HG03025 (cell line): ENCODE results near the gene PTPRN2.
"Not testable (repeated sequence)": the region's sequence is repeated elsewhere in the genome, so short reads cannot be mapped to it uniquely, and the experiment has no call there.

Experiments
- ATAC-seq: cut with Tn5 transposase; IDR thresholded peaks from one replicate; pipeline ENCODE4 v1.9.1; 2021; ENCODE audit warnings: mild to moderate bottlenecking, moderate library complexity; ENCODE audit not compliant: unreplicated experiment, low FRiP score

The PTPRN2 gene

DNA sequence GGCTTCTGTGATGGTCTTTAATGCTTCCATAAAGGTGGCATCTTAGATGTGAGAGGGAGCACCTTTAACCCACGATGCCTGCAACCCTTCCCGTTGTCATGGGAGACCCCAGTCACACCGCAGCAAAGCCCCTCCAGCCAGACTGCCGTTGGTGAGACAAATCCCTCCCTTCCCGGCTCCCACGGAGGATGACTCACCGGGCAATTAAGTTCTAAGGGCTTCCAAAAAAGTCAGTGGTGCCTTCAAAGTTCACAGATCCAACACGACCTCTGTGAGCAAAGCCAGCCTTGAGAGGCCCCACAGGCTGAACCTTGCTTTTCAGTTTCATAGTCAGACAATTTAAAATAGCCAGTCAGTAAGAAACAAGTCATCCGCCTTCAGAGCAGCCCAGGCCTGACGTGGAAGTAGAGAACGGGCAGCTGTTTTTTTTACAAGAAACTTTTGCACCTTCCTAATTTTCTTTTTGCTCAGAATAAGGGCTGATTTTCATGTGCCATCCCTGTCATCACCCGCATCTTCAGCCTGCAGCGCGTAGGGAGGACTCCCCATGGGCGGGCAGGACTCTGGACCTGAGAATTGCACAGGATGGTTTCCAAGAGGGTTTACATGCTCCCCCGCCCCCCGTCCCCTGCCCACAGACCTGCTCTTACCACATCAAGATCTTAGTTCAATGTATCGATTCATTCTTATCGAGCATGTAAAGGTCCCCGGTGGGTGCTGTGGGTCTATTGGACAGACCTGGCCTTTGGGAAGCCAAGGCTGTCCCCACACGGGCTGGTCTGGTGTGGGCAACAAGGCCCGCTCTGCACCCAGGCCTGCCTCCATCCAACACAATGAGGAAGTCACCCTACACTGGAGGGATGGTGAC is 916.9 kb downstream of the PTPRN2 start:
- no peak for ATAC-seq

DNA sequence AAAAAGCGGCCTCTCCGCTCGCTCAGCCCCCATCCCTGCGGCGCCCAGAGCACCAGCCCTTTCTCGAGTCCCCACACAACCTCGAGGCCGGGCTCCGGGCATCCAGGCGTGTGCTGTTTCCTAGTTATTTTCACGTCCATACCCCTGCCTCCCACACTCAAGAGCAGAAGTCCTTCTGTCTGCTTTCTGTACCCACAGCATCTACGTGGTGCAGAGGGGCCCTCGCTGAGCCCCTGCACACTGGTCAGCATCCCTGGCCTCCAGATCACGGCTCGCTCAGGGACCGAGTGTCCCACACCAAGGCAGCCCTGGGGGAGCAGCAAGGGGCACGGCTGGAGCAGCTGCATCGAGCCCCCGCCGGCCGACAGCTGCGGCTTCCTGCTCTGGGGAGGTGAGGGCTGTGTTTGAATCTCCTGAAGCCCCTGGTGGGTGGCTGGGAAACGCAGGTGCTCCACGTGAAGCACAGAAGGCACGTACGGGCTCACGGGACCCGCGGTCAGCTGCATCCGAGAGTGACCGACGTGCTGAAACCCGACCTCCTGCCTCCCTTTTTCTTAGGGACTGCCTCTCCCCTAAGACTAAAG is 917.8 kb downstream of the PTPRN2 start:
- no peak for ATAC-seq

DNA sequence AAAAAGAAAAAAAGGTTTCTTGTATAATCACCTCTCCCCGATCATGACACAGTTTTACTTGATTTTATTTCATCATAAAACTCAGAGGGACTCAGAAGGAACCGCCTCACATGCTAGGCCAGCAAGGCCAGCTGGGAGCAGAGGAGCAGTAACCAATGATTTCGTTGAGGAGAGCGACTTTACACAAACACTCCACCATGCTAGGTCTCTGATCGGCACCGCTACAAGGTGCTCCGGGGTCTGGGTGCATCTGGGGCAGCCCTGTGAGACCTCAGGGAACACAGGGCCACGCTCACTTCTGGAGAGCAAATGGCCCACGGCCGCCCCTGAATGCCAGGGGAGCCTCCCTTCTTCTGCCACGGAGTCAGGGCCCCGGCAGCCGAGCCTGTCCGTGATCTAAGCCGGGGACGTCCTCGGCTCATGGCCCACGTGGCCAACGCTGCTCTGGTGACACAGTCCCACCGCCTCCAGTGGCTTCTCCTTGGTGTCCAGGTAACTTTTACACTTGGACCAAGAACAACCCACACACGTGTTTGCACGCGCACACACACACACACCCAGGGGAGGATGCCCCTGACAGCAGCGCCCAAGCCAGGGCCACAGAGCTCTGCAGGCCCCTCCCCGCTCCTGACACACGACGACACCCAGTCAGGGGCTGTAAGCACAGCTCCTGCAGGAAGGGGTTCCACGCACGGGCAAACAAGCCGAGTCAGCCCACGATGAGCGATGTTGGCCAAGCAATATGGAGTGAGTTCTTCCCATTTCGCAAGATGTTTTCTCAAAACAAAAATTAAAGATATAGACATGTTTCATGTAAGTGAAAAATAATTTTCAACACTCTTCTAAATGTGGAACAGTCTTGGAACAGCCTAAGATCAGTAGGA is 918.5 kb downstream of the PTPRN2 start:
- no peak for ATAC-seq

DNA sequence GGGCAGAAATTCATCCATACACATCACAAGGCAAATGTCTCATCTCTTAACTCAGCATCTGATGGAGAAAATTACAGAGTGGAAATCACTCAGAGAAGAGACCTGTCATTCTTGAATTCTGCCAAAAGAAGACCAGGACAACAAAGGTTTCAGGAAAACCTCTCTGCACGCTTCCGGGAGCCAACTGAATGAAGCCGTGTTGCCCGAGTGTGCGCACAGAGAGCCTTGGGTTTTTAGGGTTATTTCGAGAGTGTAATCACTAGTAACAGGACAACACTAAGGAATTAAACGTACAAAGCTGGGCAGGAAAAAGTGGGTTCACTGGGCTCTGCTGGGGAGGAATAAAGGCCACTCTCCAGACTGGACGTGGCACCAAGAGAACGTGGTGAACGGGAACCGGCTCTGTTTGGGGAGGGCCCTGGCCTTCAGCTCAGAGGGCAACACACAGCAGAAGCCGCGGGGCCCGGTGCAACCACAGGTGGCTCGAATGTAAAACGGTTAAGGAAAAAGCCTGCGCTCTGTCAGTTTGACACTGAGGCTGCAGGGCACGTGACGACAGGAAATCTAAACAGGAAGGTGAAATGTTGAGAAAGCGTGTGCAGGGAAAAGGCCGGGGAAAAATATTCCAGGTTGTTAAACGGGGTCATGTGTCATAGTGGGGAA is 919.3 kb downstream of the PTPRN2 start:
- no peak for ATAC-seq

DNA sequence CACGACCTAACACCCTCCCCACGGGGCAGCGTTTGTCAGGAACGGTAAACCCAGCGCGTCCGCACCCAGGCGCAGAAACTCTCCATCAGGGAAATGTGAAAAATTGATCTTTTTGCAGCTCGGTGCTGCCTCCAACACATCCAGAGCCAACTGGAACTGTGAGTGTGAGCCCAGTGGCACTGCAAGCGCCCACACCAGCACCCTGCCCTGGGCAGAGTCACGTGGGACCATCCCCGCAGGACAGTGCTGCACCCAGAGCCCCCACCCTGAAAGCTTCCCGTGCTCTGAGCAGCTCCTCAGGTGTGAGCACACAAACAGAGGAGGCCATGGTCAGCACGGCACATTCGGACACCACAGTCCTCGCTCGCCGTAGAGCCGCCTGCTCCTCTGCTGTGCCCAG is 919.9 kb downstream of the PTPRN2 start:
- no peak for ATAC-seq

DNA sequence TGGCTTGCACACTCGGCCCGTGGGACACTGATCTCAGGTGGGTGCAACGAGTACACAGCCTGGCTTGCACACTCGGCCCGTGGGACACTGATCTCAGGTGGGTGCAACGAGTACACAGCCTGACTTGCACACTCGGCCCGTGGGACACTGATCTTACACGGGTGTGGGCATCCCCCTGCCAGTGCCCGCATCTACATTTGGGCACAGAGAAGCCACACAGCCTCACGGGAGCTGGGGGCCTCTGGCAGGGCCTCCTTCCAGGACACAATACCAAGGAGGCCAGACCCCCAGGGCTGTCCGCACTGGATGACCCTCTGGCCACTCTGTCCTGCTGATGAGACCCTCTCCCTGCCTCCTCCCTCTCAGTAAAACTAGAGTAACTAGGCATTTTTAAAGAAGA is 920.4 kb downstream of the PTPRN2 start:
- no peak for ATAC-seq

DNA sequence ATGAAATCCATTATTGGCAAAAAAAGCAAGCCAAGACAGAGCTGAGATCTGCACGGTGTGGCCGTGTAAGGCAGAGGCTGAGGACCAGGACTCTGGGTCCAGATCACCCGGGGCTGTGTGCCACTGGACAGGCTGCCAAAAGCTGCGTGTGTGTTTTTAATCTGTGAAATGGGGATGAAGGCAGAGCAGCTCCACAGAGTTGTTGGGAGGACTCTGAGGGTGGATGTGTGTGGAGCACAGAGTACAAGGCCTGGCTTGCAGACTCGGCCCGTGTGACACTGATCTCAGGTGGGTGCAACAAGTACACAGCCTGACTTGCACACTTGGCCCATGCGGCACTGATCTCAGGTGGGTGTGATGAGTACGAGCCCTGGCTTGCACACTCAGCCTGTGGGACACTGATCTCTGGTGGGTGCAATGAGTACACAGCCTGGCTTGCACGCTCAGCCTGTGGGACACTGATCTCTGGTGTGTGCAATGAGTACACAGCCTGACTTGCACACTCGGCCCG is 921.0 kb downstream of the PTPRN2 start:
- ATAC-seq: no peak

DNA sequence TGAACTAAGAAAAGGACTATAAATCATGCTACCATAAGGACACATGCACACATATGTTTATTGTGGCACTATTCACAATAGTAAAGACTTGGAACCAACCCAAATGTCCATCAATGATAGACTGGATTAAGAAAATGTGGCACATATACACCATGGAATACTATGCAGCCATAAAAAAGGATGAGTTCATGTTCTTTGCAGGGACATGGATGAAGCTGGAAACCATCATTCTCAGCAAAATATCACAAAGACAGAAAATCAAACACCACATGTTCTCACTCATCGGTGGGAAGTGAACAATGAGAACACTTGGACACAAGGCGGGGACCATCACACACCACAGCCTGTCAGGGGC is 922.0 kb downstream of the PTPRN2 start:
- ATAC-seq: not testable (repeated sequence)

DNA sequence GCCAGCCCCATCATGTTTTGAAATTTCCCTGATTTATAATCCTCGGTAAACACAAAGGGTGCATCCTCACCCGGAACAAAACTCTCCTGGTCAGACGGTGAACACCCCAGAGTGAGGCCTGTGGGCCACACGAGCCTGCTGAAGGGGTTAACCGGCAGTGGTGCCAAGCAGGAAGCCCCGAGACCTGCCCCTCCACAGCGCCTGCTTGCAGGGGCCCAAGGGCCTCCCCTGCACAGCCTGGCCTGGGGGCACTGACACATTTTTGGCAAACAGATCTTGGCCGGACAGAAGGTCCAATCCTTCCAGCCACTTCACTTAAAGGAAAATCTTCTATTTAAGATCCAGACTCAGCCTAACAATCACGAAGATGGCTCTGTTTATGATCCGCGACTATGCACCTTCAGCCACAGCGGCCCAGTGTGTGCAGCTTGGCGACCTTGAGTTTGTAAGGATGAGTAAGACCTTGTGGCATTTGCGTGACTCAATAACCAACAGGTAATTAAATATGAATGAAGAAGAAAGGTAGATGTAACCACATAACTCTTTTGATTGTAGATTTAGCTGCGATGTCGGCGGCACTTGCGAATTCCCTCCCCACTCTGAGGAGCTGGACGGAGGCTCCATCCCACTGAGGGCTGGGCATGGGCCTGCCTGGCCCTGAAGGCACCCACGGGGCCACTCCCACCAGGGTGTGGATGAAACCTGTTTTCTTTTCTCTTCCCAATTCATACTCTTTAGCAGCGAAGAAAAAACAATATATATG is 922.6 kb downstream of the PTPRN2 start:
- no peak for ATAC-seq

DNA sequence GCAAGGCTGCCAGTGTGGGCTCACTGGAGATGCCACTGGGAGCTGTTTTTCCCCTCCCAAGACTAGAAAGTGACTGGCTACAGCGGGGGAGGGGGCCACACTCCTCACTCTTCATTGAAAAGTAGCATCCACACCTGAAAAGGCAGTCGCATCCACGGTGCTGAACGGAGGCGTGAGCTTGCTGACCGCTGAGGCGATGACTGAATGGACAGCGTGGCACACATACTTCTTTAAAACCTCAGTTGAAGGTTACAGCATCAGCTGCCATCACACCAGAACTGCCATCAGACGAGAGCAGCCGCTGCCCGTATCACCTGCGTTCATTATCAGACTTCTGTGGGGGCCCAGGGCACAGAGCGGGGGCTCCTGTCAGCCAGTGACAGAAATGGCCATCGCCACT is 923.6 kb downstream of the PTPRN2 start:
- ATAC-seq: no peak

DNA sequence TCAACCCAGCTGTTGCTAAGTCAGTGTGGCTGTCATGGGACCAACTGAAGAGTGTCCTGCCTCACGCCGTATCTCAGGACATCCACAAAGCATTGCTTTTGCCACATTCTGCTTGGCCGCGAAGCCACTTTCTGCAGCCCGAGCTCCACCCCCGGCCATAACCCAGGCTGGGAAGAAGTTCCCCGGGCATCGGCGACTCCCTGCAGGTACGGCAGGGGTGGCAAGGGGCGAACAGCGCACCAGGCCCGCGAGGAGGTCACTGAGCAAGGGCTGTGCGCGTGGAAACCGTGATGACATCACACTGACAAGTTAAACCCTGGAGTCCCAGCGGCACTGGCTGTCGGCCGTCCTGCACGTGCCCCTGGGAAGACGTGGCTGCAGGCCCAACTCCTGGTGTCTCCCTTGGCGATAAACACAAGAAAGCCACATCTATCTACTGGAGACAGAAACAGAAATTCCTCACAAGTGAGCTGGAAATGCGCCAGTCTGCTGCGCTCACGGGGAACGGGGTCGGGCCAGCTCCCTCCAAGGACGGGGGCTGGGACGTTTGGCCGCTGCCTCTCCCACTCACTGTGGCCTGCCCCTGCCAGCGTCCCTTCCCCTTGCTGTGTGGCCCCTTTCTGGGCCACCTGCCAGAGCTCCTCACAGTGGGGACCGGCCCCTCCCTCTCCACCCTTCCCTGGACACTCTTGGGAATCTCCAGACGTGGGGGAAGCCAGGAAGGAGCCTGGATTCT is 924.5 kb downstream of the PTPRN2 start:
- ATAC-seq: no peak

DNA sequence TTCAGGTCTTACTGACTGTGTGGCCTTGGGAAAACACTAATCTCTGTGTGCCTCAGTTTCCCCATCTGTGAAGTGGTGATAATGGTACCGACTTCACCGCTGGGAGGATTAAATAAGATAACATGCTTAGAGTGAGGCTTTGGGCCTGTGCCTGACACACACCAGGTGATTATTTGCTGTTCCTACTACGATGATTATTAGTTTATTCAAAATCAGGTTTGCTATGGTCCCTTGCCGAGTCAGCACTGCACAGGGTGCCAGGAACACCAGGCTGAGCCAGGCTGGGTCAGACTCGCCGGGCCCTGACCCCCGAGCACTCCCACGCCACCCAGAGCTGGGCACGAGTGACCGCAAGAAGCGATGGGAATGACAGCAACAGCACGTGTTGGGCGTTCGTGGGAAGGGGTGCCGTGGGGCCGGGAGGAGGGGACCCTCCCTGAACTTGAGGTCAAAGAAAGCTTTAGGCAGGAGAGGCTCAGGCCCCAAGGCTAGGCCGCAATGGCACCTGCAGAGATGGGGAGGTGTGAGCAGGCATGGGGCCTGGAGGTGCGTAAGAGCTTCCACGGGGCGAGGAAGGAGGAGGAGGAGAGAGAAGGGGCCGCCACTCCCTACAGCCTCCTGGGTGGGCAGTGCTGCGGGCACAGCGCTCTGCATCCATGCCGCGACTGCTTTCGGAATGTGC is 925.4 kb downstream of the PTPRN2 start:
- no peak for ATAC-seq

DNA sequence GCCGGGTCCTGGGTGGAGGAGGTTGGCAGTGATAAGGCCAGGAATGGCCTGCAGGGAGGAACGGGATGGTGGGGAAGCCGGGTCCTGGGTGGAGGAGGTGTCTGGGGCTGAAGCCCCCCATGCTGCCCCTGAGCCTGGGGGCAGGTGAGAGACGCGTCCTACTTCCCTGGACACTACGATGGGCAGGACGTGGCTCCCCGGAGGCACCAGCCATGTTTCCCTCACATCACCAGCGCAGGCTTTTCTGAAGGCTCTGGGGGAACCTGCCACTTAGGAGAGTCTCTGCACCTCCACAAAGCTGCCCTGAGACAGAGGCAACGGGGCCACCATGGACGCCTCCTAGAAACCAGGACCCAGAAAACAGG is 926.0 kb downstream of the PTPRN2 start:
- no peak for ATAC-seq

DNA sequence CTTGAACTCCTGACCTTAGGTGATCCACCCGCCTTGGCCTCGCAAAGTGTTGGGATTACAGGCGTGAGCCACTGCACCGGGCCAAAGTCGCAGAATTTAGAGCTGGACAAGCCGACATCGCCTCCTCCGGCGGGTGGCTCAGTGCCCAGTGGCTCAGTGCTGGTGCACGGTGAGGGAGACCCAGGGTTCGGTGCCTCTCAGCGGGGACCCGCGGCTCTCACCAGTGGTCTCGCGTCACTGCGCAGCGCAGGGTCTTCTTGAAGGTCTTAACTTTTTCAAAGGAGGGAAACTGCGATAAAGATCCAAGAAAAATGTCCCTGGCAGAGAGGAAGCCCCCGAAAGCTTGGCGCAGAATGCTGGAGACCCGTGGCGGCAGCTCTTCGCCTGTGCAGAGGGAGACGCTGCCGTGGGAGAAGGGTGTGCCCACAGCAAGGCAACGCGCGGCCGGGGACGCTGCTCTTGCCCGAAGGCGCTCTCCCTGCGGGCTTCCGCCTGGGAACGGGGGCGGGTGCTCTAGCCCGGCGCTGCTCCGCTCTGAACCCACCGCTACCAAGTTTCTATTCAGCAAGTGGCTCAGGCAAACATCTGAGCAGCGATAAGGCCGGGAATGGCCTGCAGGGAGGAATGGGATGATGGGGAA is 926.5 kb downstream of the PTPRN2 start:
- no peak for ATAC-seq

DNA sequence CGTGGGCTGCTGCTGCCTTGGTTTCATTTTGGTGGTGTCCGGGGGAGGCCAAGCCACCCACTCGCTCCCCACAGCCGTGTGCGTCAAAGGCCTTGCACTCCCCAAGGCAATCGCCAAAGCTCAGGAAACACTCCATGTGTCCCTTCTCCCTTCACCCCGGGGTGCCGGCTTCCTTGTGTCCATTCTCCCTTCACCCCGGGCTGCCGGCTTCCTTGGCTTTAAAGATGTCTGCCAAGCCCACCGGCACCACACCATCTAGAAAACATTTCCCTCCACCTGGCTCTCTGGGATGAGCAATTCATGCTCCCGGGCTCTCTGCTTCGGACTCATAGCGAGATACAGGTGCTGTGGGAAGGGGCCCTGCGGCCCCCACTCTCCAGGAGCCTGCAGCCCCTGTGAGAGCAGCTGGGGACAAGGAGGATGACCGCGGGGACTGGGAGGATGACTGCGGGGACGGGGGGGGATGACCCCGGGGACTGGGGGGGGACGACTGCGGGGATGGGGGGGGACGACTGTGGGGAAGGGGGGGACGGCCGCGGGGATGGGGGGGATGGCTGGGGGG is 928.7 kb downstream of the PTPRN2 start:
- no peak for ATAC-seq

DNA sequence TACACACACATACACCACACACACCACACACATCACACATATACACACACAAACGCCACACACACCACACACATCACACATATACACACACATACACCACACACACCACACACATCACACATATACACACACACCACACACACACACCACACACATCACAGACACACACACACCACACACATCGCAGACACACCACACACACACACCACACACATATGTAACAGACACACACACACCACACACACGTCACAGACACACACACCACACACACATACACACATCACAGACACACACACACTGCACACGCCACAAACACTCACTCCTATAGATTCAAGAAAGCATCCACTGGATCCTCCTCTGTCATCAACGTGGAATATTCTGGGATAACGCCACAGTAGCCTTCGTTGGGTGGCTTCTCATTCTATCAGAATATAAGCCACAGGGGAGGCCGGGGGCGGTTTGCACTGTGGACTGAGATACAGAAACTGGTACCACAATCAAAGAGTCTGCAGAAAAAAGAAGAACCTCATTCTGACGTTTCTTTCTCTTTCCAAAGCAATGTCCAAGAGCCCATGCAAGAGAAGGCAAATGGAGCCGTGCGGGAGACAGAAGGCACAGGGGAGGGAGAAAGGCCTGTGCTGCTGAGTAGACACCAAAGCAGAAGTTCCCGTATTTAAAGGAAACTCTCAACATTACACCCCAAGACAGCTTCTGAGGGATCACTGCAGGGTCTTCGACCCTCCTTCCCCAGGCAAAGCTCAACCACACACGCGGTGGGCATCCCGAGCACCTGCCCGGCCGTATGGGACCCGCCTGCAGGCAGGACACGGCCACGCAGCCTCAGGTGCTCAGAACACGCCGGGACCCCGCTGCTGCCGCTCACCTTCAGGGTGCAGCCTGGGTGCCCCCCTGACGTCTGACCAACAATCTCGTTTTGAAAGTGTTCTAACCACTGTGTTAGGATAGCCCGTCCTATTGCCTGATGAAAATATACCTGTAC is 929.6 kb downstream of the PTPRN2 start:
- ATAC-seq: no peak
